HL-60 (cell line): ENCODE results near the gene MBTD1.

Experiments
- POLR2AphosphoS5 ChIP-seq: IDR thresholded peaks from 2 replicates; pipeline ENCODE4 v1.6.1; 2012; ENCODE audit warnings: low read depth
- REST ChIP-seq: IDR thresholded peaks from 2 replicates; pipeline ENCODE4 v1.6.1; 2012; ENCODE audit warnings: low read depth; ENCODE audit not compliant: insufficient replicate concordance

- TF ChIP-seq POLR2AphosphoS5 = no peak
- TF ChIP-seq REST = no peak
These were observed 29.9 kb upstream of the MBTD1 start for GRCh38 chr17:51289696-51290111.
